Posterior vena cava (tissue), 2 donors: ENCODE data around the gene NR1H4. TPM values are rescaled to one million over a fixed set of nuclear protein-coding genes. Genes with fewer than 3 reads are reported as not detected.
"Not testable (repeated sequence)": the region's sequence is repeated elsewhere in the genome, so short reads cannot be mapped to it uniquely, and the experiment has no call there.

ENCODE experiments used
- DNase-seq: peaks from one replicate; pipeline ENCODE4 v3.0.0-alpha.2; 2020; ENCODE audit warnings: low spot score
- intact Hi-C, 2 donors: fragments of 100-400 bp; cut with DNase I; formaldehyde crosslinking; loops; one replicate each; pipeline versions ENCODE4 v1.14.1 to v1.14.2; 2022 to 2023
- total RNA-seq, 2 donors: library from RNA; stranded (reverse); fragmentation: NEBNext Ultra II Directional; extraction: Animal tissue kit (Norgen Biotek cat#: 25700); gene quantifications; one replicate each; pipeline ENCODE4 v1.2.1, GENCODE V29; 2021
- donor health status: DM: yes; HTN: yes; CAD: no.
- donor health status: DM: yes; HTN: yes; CAD: no.

Gene NR1H4
- total RNA-seq, 2 donors from 2014 or later, result 0.93 TPM; not detected in 1

GRCh38 chr12:100557357-100557756 lies 83.7 kb downstream of the NR1H4 start:
- DNase-seq, result no peak
- intact Hi-C loops, result loop anchor here (10.0 kb wide), 3 partner anchors 163 to 323 kb away; no protein-coding TSS in a partner anchor

DNA sequence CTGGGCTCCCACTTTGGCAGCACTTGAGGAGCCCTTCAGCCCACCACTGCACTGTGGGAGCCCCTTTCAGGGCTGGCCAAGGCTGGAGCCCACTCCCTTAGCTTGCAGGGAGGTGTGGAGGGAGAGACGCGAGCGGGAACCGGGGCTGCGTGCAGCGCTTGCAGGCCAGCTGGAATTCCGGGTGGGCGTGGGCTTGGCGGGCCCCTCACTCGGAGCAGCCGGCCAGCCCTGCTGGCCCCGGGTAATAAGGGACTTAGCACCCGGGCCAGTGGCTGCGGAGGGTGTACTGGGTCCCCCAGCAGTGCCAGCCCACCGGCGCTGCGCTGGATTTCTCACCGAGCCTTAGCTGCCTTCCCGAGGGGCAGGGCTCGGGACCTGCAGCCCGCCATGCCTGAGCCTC lies 85.6 kb downstream of the NR1H4 start:
- not testable (repeated sequence) for DNase-seq
- intact Hi-C loops, result loop anchor here (10.0 kb wide), 3 partner anchors 164 to 324 kb away; no protein-coding TSS in a partner anchor

DNA sequence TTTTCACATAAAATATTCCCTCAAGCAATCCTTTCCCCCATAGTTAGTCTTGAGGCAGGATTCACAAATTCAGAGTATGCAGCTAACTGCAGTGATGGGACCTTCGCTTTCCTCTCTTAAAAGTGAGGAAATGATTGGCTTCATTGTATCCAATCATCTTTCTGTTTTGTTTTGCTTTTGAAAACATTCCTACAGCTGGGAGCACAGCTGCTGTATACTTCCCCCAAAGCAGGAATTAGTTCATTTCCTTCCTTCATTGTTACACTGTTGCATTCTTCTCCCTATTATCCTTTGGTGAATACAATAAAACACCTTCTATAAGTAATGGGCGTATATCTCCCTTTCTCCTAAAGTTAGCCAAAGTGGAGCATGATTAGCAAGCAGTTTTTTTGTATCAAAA lies 90.4 kb downstream of the NR1H4 start:
- intact Hi-C loops, result no loop called here
- DNase-seq, result no peak

- DNase-seq, result no peak
- intact Hi-C loops, result no loop called here
These were observed 91.3 kb downstream of the NR1H4 start for GRCh38 chr12:100564905-100565467.

DNA sequence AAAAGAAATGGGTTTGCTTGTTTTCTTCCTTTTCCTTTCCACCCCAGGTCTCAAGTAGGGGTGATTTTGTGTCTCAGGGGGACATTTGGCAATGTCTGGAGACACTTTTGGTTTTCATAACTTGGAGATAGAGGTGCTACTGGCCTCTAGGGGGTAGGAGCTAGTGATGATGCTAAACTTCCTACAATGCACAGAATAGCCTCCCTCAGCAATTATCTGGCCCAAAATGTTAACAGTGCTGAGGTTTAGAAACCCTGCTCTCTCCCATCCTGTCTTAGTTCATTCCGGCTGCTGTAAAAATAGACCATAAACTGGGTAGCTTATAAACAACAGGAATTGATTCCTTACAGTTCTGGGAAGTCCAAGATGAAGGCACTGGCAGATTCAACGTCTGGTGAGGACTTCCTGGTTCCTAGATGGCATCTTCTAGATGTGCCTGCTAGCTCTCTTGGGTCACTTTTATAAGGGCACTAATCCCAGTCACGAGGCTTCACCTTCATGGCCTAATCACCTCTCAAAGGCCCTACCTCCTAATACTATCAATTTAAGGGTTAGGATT lies 92.4 kb downstream of the NR1H4 start:
- intact Hi-C loops, result no loop called here
- DNase-seq, result no peak

DNA sequence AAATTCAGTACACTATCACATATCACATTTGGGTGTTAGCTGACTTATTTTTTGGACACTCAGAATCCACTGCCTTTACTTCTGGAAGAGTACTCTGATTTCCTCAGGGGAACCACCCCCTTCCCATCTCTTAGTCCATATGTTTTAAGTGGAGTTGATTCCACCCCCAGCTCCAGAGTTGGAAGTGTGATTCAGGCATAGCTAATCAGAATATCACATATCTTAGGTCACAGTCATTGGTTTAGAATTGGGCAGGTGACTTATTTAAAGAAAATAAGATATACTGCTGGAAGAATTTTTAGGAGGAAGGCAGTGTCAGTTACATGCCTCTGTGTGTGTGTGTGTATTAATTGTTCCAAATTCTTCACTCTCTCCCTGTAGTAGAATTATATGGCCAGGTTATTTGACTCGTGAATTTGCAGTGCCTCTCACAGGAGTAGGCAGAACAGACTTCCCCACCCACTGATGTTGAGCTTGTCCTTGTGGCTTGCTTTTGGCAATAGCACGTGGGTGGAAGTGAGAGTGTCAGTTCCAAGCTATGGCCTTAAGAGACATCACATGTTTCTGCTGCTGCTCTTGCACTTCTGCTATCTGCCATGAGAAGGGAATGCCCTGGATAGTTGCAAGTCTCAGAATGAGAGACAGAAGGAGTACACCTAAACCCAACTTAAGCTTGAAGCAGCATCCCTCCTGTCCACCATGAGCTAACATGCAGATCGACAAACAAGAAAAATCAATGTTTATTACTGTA lies 93.4 kb downstream of the NR1H4 start:
- no peak for DNase-seq
- intact Hi-C loops, result no loop called here

DNA sequence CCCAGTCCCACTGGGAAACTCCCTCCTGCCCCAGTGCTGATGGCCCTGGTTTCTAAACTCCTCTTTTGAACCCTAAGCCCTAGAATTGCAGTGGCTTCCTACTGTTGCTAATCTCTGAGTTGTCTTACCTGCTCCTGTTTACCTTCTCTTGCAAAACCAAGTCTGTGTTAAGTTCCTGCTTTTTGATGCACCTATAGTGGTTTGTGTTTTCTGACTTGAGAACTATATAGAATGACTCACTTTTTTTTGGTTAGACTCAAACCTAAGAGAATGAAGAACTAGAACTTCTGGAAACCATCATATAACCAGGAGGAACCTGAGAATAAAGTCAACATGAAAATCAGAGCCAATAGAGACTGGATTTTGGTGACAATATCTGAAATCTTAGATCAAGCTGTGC lies 94.3 kb downstream of the NR1H4 start:
- no peak for DNase-seq
- intact Hi-C loops, result no loop called here

- DNase-seq, result no peak
- intact Hi-C loops, result no loop called here
These were observed 98.5 kb downstream of the NR1H4 start for GRCh38 chr12:100572184-100572583.

- intact Hi-C loops, result no loop called here
These were observed 99.9 kb downstream of the NR1H4 start, which contains the start of gene GAS2L3 for GRCh38 chr12:100573292-100574186. GAS2L3 (plus strand) TSS chr12:100573684; CDS start chr12:100594905, 21,221 bp downstream.

GRCh38 chr12:100574187-100575074 lies 100.8 kb downstream of the NR1H4 start:
- no peak for DNase-seq

More at GRCh38 chr12:100573292-100574186, 99.9 kb downstream of the NR1H4 start, which contains the start of gene GAS2L3:
- peak; percentile 96 for DNase-seq

GRCh38 chr12:100576331-100577036 lies 102.8 kb downstream of the NR1H4 start:
- intact Hi-C loops, result no loop called here
- DNase-seq, result no peak

More at GRCh38 chr12:100574187-100575074, 100.8 kb downstream of the NR1H4 start:
- intact Hi-C loops, result no loop called here

GRCh38 chr12:100578923-100579322 lies 105.3 kb downstream of the NR1H4 start:
- intact Hi-C loops, result no loop called here
- DNase-seq, result no peak

GRCh38 chr12:100579844-100580243 lies 106.2 kb downstream of the NR1H4 start:
- intact Hi-C loops, result no loop called here
- DNase-seq, result no peak

DNA sequence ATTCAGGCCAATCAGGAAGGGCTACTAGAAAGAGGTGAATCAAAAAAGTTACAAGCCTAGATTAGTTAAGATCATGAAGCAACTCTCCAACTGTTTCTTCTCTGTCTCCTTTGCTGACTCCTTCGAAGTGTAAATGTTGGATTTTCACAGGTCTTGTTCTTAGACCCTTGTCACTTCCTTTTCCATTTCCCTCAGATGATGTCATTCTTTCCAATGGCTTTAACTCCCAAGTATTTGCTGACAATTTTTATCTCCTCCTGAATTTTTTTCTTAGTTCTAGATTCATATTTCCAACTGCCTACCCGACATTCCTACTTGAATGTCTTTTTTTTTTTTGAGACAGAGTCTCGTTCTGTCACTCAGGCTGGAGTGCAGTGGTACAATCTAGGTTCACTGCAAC lies 110.6 kb downstream of the NR1H4 start:
- intact Hi-C loops, result no loop called here

GRCh38 chr12:100591979-100592378 lies 118.3 kb downstream of the NR1H4 start:
- no peak for DNase-seq
- intact Hi-C loops, result no loop called here

More for the DNA sequence above, 110.6 kb downstream of the NR1H4 start:
- no peak for DNase-seq

GRCh38 chr12:100593490-100593889 lies 119.8 kb downstream of the NR1H4 start:
- DNase-seq, result no peak
- intact Hi-C loops, result no loop called here

- no peak for DNase-seq
- intact Hi-C loops, result no loop called here
These were observed 128.0 kb downstream of the NR1H4 start for GRCh38 chr12:100601626-100602025.

GRCh38 chr12:100602997-100603396 lies 129.3 kb downstream of the NR1H4 start:
- DNase-seq, intact Hi-C loops: not testable (repeated sequence)
